Measurements from ENCODE around the gene RAD9A.

RAD9A gene

GRCh38 chr11:67357831-67358670 is 33.7 kb upstream of the RAD9A start (continued):
- no peak for TF ChIP-seq ZBTB49 (tag by site-specific recombination; IDR thresholded peaks at IDR 0.05; ENCODE audit: low read depth)
- no peak for TF ChIP-seq ZNF785 (tag by site-specific recombination; IDR thresholded peaks at IDR 0.05)
- no peak for TF ChIP-seq ZNF639 (tag by site-specific recombination; IDR thresholded peaks at IDR 0.05)
- no peak for TF ChIP-seq HOXA7 (CRISPR knock-in tag; IDR thresholded peaks at IDR 0.05; ENCODE audit: borderline replicate concordance)
- no peak for TF ChIP-seq ZNF302 (tag by site-specific recombination; IDR thresholded peaks at IDR 0.05; ENCODE audit: low read depth)
- no peak for TF ChIP-seq ZBTB20 (tag by site-specific recombination; IDR thresholded peaks at IDR 0.05)
- TF ChIP-seq ZNF692 (tag by site-specific recombination; IDR thresholded peaks at IDR 0.05): no peak
- TF ChIP-seq HOXD13 (CRISPR knock-in tag; IDR thresholded peaks at IDR 0.05; ENCODE audit: borderline replicate concordance): no peak
- TF ChIP-seq ZSCAN30 (tag by site-specific recombination; IDR thresholded peaks at IDR 0.05): no peak
- no peak for TF ChIP-seq ZNF274 (IDR thresholded peaks at IDR 0.05; ENCODE audit: low read length)
- no peak for TF ChIP-seq ZNF274 (tag by site-specific recombination; IDR thresholded peaks at IDR 0.05; ENCODE audit: borderline replicate concordance)
- no peak for TF ChIP-seq ZNF292 (tag by site-specific recombination; IDR thresholded peaks at IDR 0.05; ENCODE audit: borderline replicate concordance, low read depth)
- TF ChIP-seq ZSCAN4 (tag by site-specific recombination; IDR thresholded peaks at IDR 0.05): no peak

- Histone ChIP-seq H3K27ac (ENCODE audit: extremely low read depth, low read depth, low read length) (no peak overlapping the region), H3K4me3 (ENCODE audit: low read depth, low read length) (no peak overlapping the region), H3K36me3 (ENCODE audit: control insufficient read depth in 2 of 2, insufficient read depth in 1 of 2, low read length in 2 of 2) (no peaks in the 10 kb centered on the region), H3K4me1 (ENCODE audit: control insufficient read depth, insufficient read depth, low read length) (no peaks in the 10 kb centered on the region), H3K9me3 (ENCODE audit: control insufficient read depth, insufficient read depth, low read depth, low read length) (no peaks in the 10 kb centered on the region)
- ChIA-PET CTCF (interaction anchor here (0.6 to 30.4 kb wide), 4 partner anchors 10 to 94 kb away, joined by 3 to 898 read pairs (median 15); partner anchors contain the start of genes CLCF1, POLD4 and RAD9A), POLR2A (interaction anchor here (1.5 kb wide), 1 partner anchor 18 kb away, joined by 3 read pairs; no protein-coding TSS in a partner anchor)
- TF ChIP-seq ZBTB26 (tag by site-specific recombination; optimal IDR thresholded peaks at IDR 0.05): no peak
- no peak for TF ChIP-seq ZNF362 (tag by site-specific recombination; IDR thresholded peaks at IDR 0.05)
- no peak for TF ChIP-seq ZNF664 (tag by site-specific recombination; IDR thresholded peaks at IDR 0.05)
- no peak for TF ChIP-seq ZNF768 (tag by site-specific recombination; IDR thresholded peaks at IDR 0.05)
- TF ChIP-seq ZNF324 (tag by site-specific recombination; IDR thresholded peaks at IDR 0.05): no peak
- TF ChIP-seq ZNF174 (tag by site-specific recombination; IDR thresholded peaks at IDR 0.05): no peak
- no peak for TF ChIP-seq ZXDB (tag by site-specific recombination; IDR thresholded peaks at IDR 0.05)
- no peak for TF ChIP-seq ZEB2 (tag by site-specific recombination; IDR thresholded peaks at IDR 0.05)
- no peak for TF ChIP-seq ZNF555 (tag by site-specific recombination; conservative IDR thresholded peaks at IDR 0.05)
- no peak for TF ChIP-seq ZNF18 (tag by site-specific recombination; IDR thresholded peaks at IDR 0.05)
- no peak for TF ChIP-seq ZNF114 (tag by site-specific recombination; IDR thresholded peaks at IDR 0.05)
- no peak for TF ChIP-seq PRDM1 (tag by site-specific recombination; IDR thresholded peaks at IDR 0.05)
- no peak for TF ChIP-seq ZNF223 (tag by site-specific recombination; IDR thresholded peaks at IDR 0.05)
Observed at GRCh38 chr11:67364169-67364568, 27.6 kb upstream of the RAD9A start.

Data from HEK293 (cell line).